IMR-90 (cell line): ENCODE results near the gene COL25A1. TPM values are rescaled to one million over a fixed set of nuclear protein-coding genes. Genes with fewer than 3 reads are reported as not detected.

Experiments used
- ATAC-seq: fragments of 200-7000 bp; cut with Tn5 transposase; 2 replicates; pipeline ENCODE4 v1.9.1; 2020; ENCODE audit warnings: low read depth, mild to moderate bottlenecking, moderate library complexity
- BruUV-seq: library from RNA; stranded (reverse); fragments of 400-500 nt; replicated peaks from 2 replicates; lab custom pipeline; 2021; lab: Mats Ljungman, UMichigan
- CTCF ChIA-PET: fragments of 300-600 bp; formaldehyde crosslinking; extraction: SDS; loops from one replicate; lab custom pipeline; 2021; ENCODE audit warnings: antibody characterized with exemption; lab: Yijun Ruan, JAX
- POLR2A ChIA-PET: fragments of 300-600 bp; sonication (Branson Sonifier 250); formaldehyde crosslinking; loops from one replicate; lab custom pipeline; 2022; ENCODE audit warnings: antibody characterized with exemption; ENCODE audit not compliant: unreplicated experiment; lab: Charles Lee
- DNase-seq: peaks from one replicate; pipeline ENCODE4 v3.0.0; 2013
- H2AFZ ChIP-seq: replicated peaks from 2 replicates; pipeline ENCODE3; 2013; ENCODE audit warnings: low read length, mild to moderate bottlenecking; ENCODE audit not compliant: poor library complexity
- H2AK5ac ChIP-seq: 2 replicates; pipeline ENCODE4 v1.6.1; 2013; ENCODE audit warnings: low read depth, low read length, inconsistent platforms
- H2AK9ac ChIP-seq: replicated peaks from 2 replicates; pipeline ENCODE3; 2013; ENCODE audit warnings: mild to moderate bottlenecking, low read depth, low read length, moderate library complexity; ENCODE audit not compliant: poor library complexity
- H2BK120ac ChIP-seq: 2 replicates; pipeline ENCODE4 v1.6.1; 2013; ENCODE audit warnings: low read depth, low read length, inconsistent platforms
- H2BK15ac ChIP-seq: 3 replicates; pipeline ENCODE4 v1.6.1; 2013; ENCODE audit warnings: low read depth, low read length, inconsistent platforms
- H2BK20ac ChIP-seq: 2 replicates; pipeline ENCODE4 v1.6.1; 2013; ENCODE audit warnings: low read depth, mild to moderate bottlenecking, inconsistent platforms, low read length, moderate library complexity
- H2BK5ac ChIP-seq: 2 replicates; pipeline ENCODE4 v1.6.1; 2013; ENCODE audit warnings: mild to moderate bottlenecking, low read depth, low read length, inconsistent platforms; ENCODE audit not compliant: poor library complexity, severe bottlenecking
- H3K14ac ChIP-seq: replicated peaks from 2 replicates; pipeline ENCODE4 v1.6.1; 2013; ENCODE audit warnings: low read depth, low read length, inconsistent platforms
- H3K18ac ChIP-seq: 2 replicates; pipeline ENCODE4 v1.6.1; 2013; ENCODE audit warnings: low read depth, low read length, control low read depth
- H3K23ac ChIP-seq: 2 replicates; pipeline ENCODE4 v1.6.1; 2013; ENCODE audit warnings: low read depth, low read length, inconsistent platforms
- H3K27ac ChIP-seq: 2 replicates; pipeline ENCODE4 v1.5.1; 2013; ENCODE audit warnings: mild to moderate bottlenecking, control low read depth, low read length; ENCODE audit not compliant: insufficient read depth
- H3K27me3 ChIP-seq: 2 replicates; pipeline ENCODE4 v1.6.1; 2013; ENCODE audit warnings: low read length; ENCODE audit not compliant: control insufficient read depth, insufficient read depth
- H3K36me3 ChIP-seq: 2 replicates; pipeline ENCODE4 v1.6.1; 2013; ENCODE audit warnings: low read length, mixed read lengths; ENCODE audit not compliant: control insufficient read depth, insufficient read depth
- H3K4ac ChIP-seq: 2 replicates; pipeline ENCODE4 v1.6.1; 2013; ENCODE audit warnings: low read depth, low read length, inconsistent platforms
- H3K4me1 ChIP-seq: 2 replicates; pipeline ENCODE4 v1.6.1; 2013; ENCODE audit warnings: low read length, mixed read lengths; ENCODE audit not compliant: control insufficient read depth, insufficient read depth
- H3K4me2 ChIP-seq: 2 replicates; pipeline ENCODE4 v1.6.1; 2013; ENCODE audit warnings: low read depth, mild to moderate bottlenecking, control low read depth, low read length, moderate library complexity
- H3K4me3 ChIP-seq: 2 replicates; pipeline ENCODE4 v1.5.1; 2013; ENCODE audit warnings: low read depth, mild to moderate bottlenecking, control low read depth, low read length, moderate library complexity; ENCODE audit not compliant: insufficient read depth
- H3K56ac ChIP-seq: 2 replicates; pipeline ENCODE4 v1.6.1; 2013; ENCODE audit warnings: low read length, inconsistent platforms; ENCODE audit not compliant: insufficient read depth; ENCODE audit errors: extremely low read depth
- H3K79me1 ChIP-seq, 2 experiments: 2 replicates each; pipeline ENCODE4 v1.6.1; 2013; ENCODE audit warnings: low read length in 2 of 2, inconsistent platforms in 1 of 2, low read depth in 1 of 2
- H3K9ac ChIP-seq: 2 replicates; pipeline ENCODE4 v1.6.1; 2013; ENCODE audit warnings: low read depth, low read length, control low read depth
- H3K9me1 ChIP-seq: 2 replicates; pipeline ENCODE4 v1.6.1; 2013; ENCODE audit warnings: low read length, inconsistent platforms; ENCODE audit not compliant: insufficient read depth
- H3K9me3 ChIP-seq: 2 replicates; pipeline ENCODE4 v1.6.1; 2013; ENCODE audit warnings: low read length; ENCODE audit not compliant: control insufficient read depth, insufficient read depth
- H4K20me1 ChIP-seq: 2 replicates; pipeline ENCODE4 v1.6.1; 2013; ENCODE audit warnings: low read length, inconsistent platforms; ENCODE audit not compliant: insufficient read depth
- H4K5ac ChIP-seq: 2 replicates; pipeline ENCODE4 v1.6.1; 2013; ENCODE audit warnings: mild to moderate bottlenecking, low read depth, low read length, control low read depth
- H4K8ac ChIP-seq, 2 experiments: 2 replicates each; pipeline ENCODE4 v1.6.1; 2013; ENCODE audit warnings: low read depth in 2 of 2, low read length in 2 of 2, control low read depth in 1 of 2, inconsistent platforms in 1 of 2
- H4K91ac ChIP-seq: 2 replicates; pipeline ENCODE4 v1.6.1; 2013; ENCODE audit warnings: low read depth, low read length, inconsistent platforms; ENCODE audit not compliant: insufficient read depth
- CEBPB ChIP-seq: IDR thresholded peaks from 2 replicates; pipeline ENCODE4 v1.6.1; 2012; ENCODE audit warnings: low read depth, low read length, improper control_type of control experiment
- ELK1 ChIP-seq: fragments of 150-350 bp; IDR thresholded peaks from 2 replicates; pipeline ENCODE4 v1.6.1; 2016; ENCODE audit warnings: low read depth, mild to moderate bottlenecking, low read length, moderate library complexity, borderline replicate concordance
- MXI1 ChIP-seq: IDR thresholded peaks from 2 replicates; pipeline ENCODE4 v1.6.1; 2012; ENCODE audit warnings: low read depth, mild to moderate bottlenecking, low read length, moderate library complexity, borderline replicate concordance
- NFE2L2 ChIP-seq: fragments of 150-350 bp; IDR thresholded peaks from 2 replicates; pipeline ENCODE4 v1.6.1; 2016; ENCODE audit warnings: low read depth, mild to moderate bottlenecking, low read length
- RCOR1 ChIP-seq: IDR thresholded peaks from 2 replicates; pipeline ENCODE4 v1.6.1; 2012; ENCODE audit warnings: mild to moderate bottlenecking, low read length, improper control_type of control experiment; ENCODE audit not compliant: insufficient replicate concordance
- RFX5 ChIP-seq: IDR thresholded peaks from 2 replicates; pipeline ENCODE4 v1.8.0; 2012; ENCODE audit warnings: low read depth, mild to moderate bottlenecking, low read length, moderate library complexity
- SMC3 ChIP-seq: fragments of 150-350 bp; IDR thresholded peaks from 2 replicates; pipeline ENCODE4 v1.6.1; 2016; ENCODE audit warnings: low read depth, mild to moderate bottlenecking, antibody characterized with exemption, low read length, moderate library complexity
- WGBS, 2 experiments: methylation state at CpG; one replicate each; pipeline versions ENCODE4 v1.1.5 to v1.1.7; 2013; ENCODE audit warnings: missing lambda C conversion rate in 2 of 2; ENCODE audit not compliant: insufficient read length in 1 of 2; ENCODE audit errors: extremely low coverage in 2 of 2; 5-methylcytosine and 5-hydroxymethylcytosine counted together
- dilution Hi-C: fragments of 300-500 bp; cut with HindIII; formaldehyde crosslinking; loops from one replicate; pipeline ENCODE4 v1.14.3; 2018; ENCODE audit warnings: low sequenced_read_pairs; ENCODE audit not compliant: unreplicated experiment
- in situ Hi-C: fragments of 300-500 bp; cut with MboI; formaldehyde crosslinking; loops from 3 replicates; pipeline ENCODE4 v1.14.3; 2019; ENCODE audit warnings: low sequenced_read_pairs, inconsistent platforms, mixed read lengths
- intact Hi-C: fragments of 100-400 bp; cut with micrococcal nuclease; formaldehyde crosslinking; loops from 2 replicates; pipeline ENCODE4 v1.10.0; 2022
- polyA plus RNA-seq, 3 experiments: library from polyadenylated mRNA; depleted of rRNA; stranded (reverse); fragments of >200 nt; gene quantifications; 2 replicates each; pipeline ENCODE4 v1.2.3, GENCODE V29; 2012; ENCODE audit warnings: low replicate concordance in 1 of 3
- total RNA-seq: library from RNA; depleted of rRNA; stranded (reverse); fragments of >200 nt; gene quantifications from 2 replicates; pipeline ENCODE4 v1.2.3, GENCODE V29; 2012

COL25A1 gene
- total and polyA plus RNA-seq, 2 of the 4 experiments (the other 2 are of a cell fraction) = under 0.01 to 0.05 TPM

DNA sequence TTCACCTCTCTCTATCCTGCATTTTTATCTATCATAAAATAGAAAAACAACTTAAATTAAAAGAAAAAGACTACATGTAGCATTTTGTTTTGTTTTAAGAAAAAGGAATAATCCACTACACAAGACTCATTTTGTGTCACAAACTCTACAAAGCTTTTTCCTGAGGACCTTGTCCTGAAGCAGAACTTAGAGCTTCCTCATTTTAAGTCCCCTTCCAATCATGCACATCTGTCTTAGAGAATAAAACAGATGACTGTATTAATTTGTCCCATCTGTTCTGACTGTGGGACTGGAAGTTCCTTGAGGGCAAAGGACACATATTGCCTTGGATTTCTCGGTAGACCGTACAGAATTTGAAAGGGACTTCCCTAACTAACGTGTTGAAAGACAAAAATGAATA lies 218.5 kb downstream of the COL25A1 start:
- Histone ChIP-seq H2AFZ (no peak overlapping the region), H3K14ac (no peak overlapping the region), H3K27me3 (no peaks in the 10 kb centered on the region), H2BK5ac (no peak overlapping the region), H3K4me1 (peaks cover 2% of the 10 kb centered on the region; the same call in 1 of the 2 replicates), H3K9me1 (no peaks in the 10 kb centered on the region), H2AK5ac (no peak overlapping the region), H3K4me3 (no peak overlapping the region), H3K9ac (no peak overlapping the region), H3K4ac (no peak overlapping the region), H3K23ac (no peak overlapping the region), H4K8ac (no peak overlapping the region), H3K56ac (no peak overlapping the region), H3K4me2 (no peak overlapping the region), H2BK20ac (no peak overlapping the region), H3K18ac (no peak overlapping the region), H4K91ac (no peak overlapping the region), H4K20me1 (no peaks in the 10 kb centered on the region), H2BK15ac (no peak overlapping the region), H3K9me3 (no peaks in the 10 kb centered on the region), H2AK9ac (no peak overlapping the region), H2BK120ac (no peak overlapping the region), H3K79me1 (no peaks in the 10 kb centered on the region), H3K36me3 (no peaks in the 10 kb centered on the region), H3K27ac (no peak overlapping the region), H4K5ac (no peak overlapping the region)
- no peak for DNase-seq
- ATAC-seq = no peak
- intact Hi-C loops (no loop called here), dilution Hi-C loops (no loop called here), in situ Hi-C loops (no loop called here)
- ChIA-PET CTCF (no interaction called here), POLR2A (no interaction called here)
- TF ChIP-seq SMC3 = no peak
- TF ChIP-seq NFE2L2 = no peak
- TF ChIP-seq RFX5 = no peak
- no peak for TF ChIP-seq CEBPB
- TF ChIP-seq MXI1 = no peak
- no peak for TF ChIP-seq ELK1
- no peak for TF ChIP-seq RCOR1
- WGBS, 2 experiments = no CpG with 5 or more reads among the region's 3 CpGs
- no TSS peak for BruUV-seq
